Keratinocyte (primary cell): ENCODE results near the gene ZFP36L1. TPM values are rescaled to one million over a fixed set of nuclear protein-coding genes. Genes with fewer than 3 reads are reported as not detected.

Experiments used
- DNase-seq: peaks from one replicate; pipeline ENCODE4 v3.0.0-alpha.2; 2011; ENCODE audit warnings: low read depth, missing footprints, low spot score
- FAIRE-seq: peaks from 2 replicates; lab custom pipeline; 2011; peaks lifted over from hg19 to GRCh38; lab: Jason Lieb, UNC
- H2AFZ ChIP-seq: 2 replicates; pipeline ENCODE4 v1.6.0; 2012; ENCODE audit warnings: low read length, control low read depth, inconsistent platforms; ENCODE audit not compliant: control insufficient read depth
- H3K27ac ChIP-seq: 2 replicates; pipeline ENCODE4 v1.5.1; 2011; ENCODE audit warnings: low read length; ENCODE audit not compliant: control insufficient read depth, insufficient read depth
- H3K27me3 ChIP-seq: 3 replicates; pipeline ENCODE4 v1.6.0; 2011; ENCODE audit warnings: low read length; ENCODE audit not compliant: control insufficient read depth, insufficient read depth; ENCODE audit errors: extremely low read depth
- H3K36me3 ChIP-seq, 2 experiments: 2 replicates in 1 of 2; 3 replicates in 1 of 2; pipeline ENCODE4 v1.5.1; 2011; ENCODE audit warnings: low read length in 2 of 2, mild to moderate bottlenecking in 1 of 2; ENCODE audit not compliant: control insufficient read depth in 2 of 2, insufficient read depth in 2 of 2; ENCODE audit errors: extremely low read depth in 1 of 2
- H3K4me1 ChIP-seq: 3 replicates; pipeline ENCODE4 v1.5.1; 2011; ENCODE audit warnings: low read length; ENCODE audit not compliant: control insufficient read depth, insufficient read depth; ENCODE audit errors: extremely low read depth
- H3K4me2 ChIP-seq: 3 replicates; pipeline ENCODE4 v1.6.0; 2011; ENCODE audit warnings: low read depth, low read length; ENCODE audit not compliant: control insufficient read depth, insufficient read depth; ENCODE audit errors: extremely low read depth
- H3K4me3 ChIP-seq, 3 experiments: fragments of 200-600 bp in 1 of 3; sonication (generic) in 1 of 3; 2 replicates in 2 of 3; 3 replicates in 1 of 3; pipeline ENCODE4 v1.5.1; 2011 to 2016; ENCODE audit warnings: low read length in 3 of 3, mild to moderate bottlenecking in 3 of 3, control low read depth in 2 of 3, inconsistent platforms in 1 of 3, low read depth in 1 of 3, mixed read lengths in 1 of 3, mixed run types in 1 of 3, moderate library complexity in 1 of 3; ENCODE audit not compliant: control insufficient read depth in 2 of 3, insufficient read depth in 2 of 3; ENCODE audit errors: extremely low read depth in 1 of 3
- H3K79me2 ChIP-seq: 2 replicates; pipeline ENCODE4 v1.6.0; 2012; ENCODE audit warnings: low read length; ENCODE audit not compliant: control insufficient read depth, insufficient read depth
- H3K9ac ChIP-seq: 3 replicates; pipeline ENCODE4 v1.6.0; 2011; ENCODE audit warnings: low read length; ENCODE audit not compliant: control insufficient read depth, insufficient read depth; ENCODE audit errors: extremely low read depth
- H3K9me1 ChIP-seq: 3 replicates; pipeline ENCODE4 v1.6.0; 2011; ENCODE audit warnings: low read length; ENCODE audit not compliant: control insufficient read depth, insufficient read depth; ENCODE audit errors: extremely low read depth
- H3K9me3 ChIP-seq: 2 replicates; pipeline ENCODE4 v1.5.1; 2012; ENCODE audit warnings: low read depth, low read length; ENCODE audit not compliant: control insufficient read depth
- H4K20me1 ChIP-seq: 3 replicates; pipeline ENCODE4 v1.6.0; 2011; ENCODE audit warnings: low read length; ENCODE audit not compliant: control insufficient read depth, insufficient read depth; ENCODE audit errors: extremely low read depth
- CTCF ChIP-seq, 3 experiments: IDR thresholded peaks in 1 of 3; conservative IDR thresholded peaks in 1 of 3; optimal IDR thresholded peaks in 1 of 3; 2 replicates in 2 of 3; 3 replicates in 1 of 3; pipeline versions ENCODE3 to v1.5.1; 2011; ENCODE audit warnings: low read length in 3 of 3, mild to moderate bottlenecking in 3 of 3, moderate library complexity in 2 of 3, control low read depth in 1 of 3, inconsistent platforms in 1 of 3; ENCODE audit not compliant: insufficient read depth in 2 of 3; ENCODE audit errors: extremely low read depth in 1 of 3
- EZH2 ChIP-seq: IDR thresholded peaks from one replicate; pipeline ENCODE4 v1.6.1; 2012; ENCODE audit warnings: inconsistent platforms, mild to moderate bottlenecking, low read length, moderate library complexity
- dilution Hi-C: fragments of 300-500 bp; cut with MboI; formaldehyde crosslinking; loops from one replicate; pipeline ENCODE4 v1.7.0; 2020; ENCODE audit warnings: low sequenced_read_pairs; ENCODE audit not compliant: extremely low pct_ligation_motif_present
- polyA plus RNA-seq, 5 experiments: library from polyadenylated mRNA; depleted of rRNA in 3 of 5; stranded (reverse) in 3 of 5; stranded (forward) in 1 of 5; unstranded in 1 of 5; fragments of >200 nt; gene quantifications; 1 replicate in 1 of 5; 2 replicates in 3 of 5; 3 replicates in 1 of 5; pipeline versions ENCODE4 v1.2.1 to v1.2.3, GENCODE V29; 2011 to 2012; ENCODE audit warnings: missing spikeins in 2 of 5, low read depth in 1 of 5, low replicate concordance in 1 of 5

The ZFP36L1 gene
- polyA plus RNA-seq, 1 donor (not counting 4 experiments of a cell fraction or from before 2014, with no cell fraction given): 85.2 TPM

- DNase-seq: no peak
- H4K20me1 ChIP-seq: peaks cover 20% of the 10 kb centered on the region
- H2AFZ ChIP-seq: peak overlapping the region; percentile 1
- peaks cover 14 to 20% of the 10 kb centered on the region in 2 experiments for H3K36me3 ChIP-seq
- H3K4me3 ChIP-seq: peak overlapping the region; percentile 66 to 95 (median 81)
- TF ChIP-seq CTCF (optimal IDR thresholded peaks at IDR 0.05 in 1 of 3, IDR thresholded peaks at IDR 0.05 in 1 of 3, conservative IDR thresholded peaks at IDR 0.05 in 1 of 3; ENCODE audit: extremely low read depth in 1 of 3, insufficient read depth in 2 of 3, low read length in 3 of 3) (peak; percentile 44 to 82 (median 63)), EZH2 (no peak)
- peaks cover 40% of the 10 kb centered on the region for H3K79me2 ChIP-seq
- FAIRE-seq: no peak
- dilution Hi-C loops: no loop called here
- H3K4me2 ChIP-seq: peak overlapping the region; percentile 99
- H3K9me3 ChIP-seq: no peaks in the 10 kb centered on the region
- peak overlapping the region; percentile 98 for H3K9ac ChIP-seq
- no peaks in the 10 kb centered on the region for H3K27me3 ChIP-seq
- peak overlapping the region; percentile 100 for H3K27ac ChIP-seq
- H3K9me1 ChIP-seq: no peaks in the 10 kb centered on the region
- H3K4me1 ChIP-seq: peaks cover 21% of the 10 kb centered on the region
Observed at GRCh38 chr14:68795597-68796417, 2.9 kb upstream of the ZFP36L1 start.

- DNase-seq: no peak
- Histone ChIP-seq H3K36me3 (peaks cover 20 to 28% of the 10 kb centered on the region in 2 experiments), H3K9ac (peak overlapping the region; percentile 98), H3K27ac (peak overlapping the region; percentile 100), H3K9me3 (no peaks in the 10 kb centered on the region), H3K4me3 (peak overlapping the region; percentile 66 to 95 (median 81)), H2AFZ (no peak overlapping the region), H3K4me2 (peak overlapping the region; percentile 99), H3K79me2 (peaks cover 48% of the 10 kb centered on the region), H3K9me1 (no peaks in the 10 kb centered on the region), H3K27me3 (no peaks in the 10 kb centered on the region), H3K4me1 (peaks cover 17% of the 10 kb centered on the region), H4K20me1 (peaks cover 28% of the 10 kb centered on the region)
- TF ChIP-seq CTCF (optimal IDR thresholded peaks at IDR 0.05 in 1 of 3, IDR thresholded peaks at IDR 0.05 in 1 of 3, conservative IDR thresholded peaks at IDR 0.05 in 1 of 3; ENCODE audit: extremely low read depth in 1 of 3, insufficient read depth in 2 of 3, low read length in 3 of 3) (no peak), EZH2 (no peak)
- FAIRE-seq: no peak
- dilution Hi-C loops: no loop called here
Observed at GRCh38 chr14:68794851-68795596, 2.2 kb upstream of the ZFP36L1 start.
